H1 (cell line): ENCODE data around the gene TMEM187. TPM values are rescaled to one million over a fixed set of nuclear protein-coding genes. Genes with fewer than 3 reads are reported as not detected.

Experiments used
- CTCF ChIA-PET: fragments of 300-600 bp; sonication (Branson Sonifier 250); formaldehyde crosslinking; loops from one replicate; lab custom pipeline; 2021; ENCODE audit not compliant: partially characterized antibody; lab: Charles Lee
- POLR2A ChIA-PET: fragments of 300-600 bp; sonication (Branson Sonifier 250); formaldehyde crosslinking; loops from one replicate; lab custom pipeline; 2021; ENCODE audit warnings: inconsistent platforms; ENCODE audit not compliant: partially characterized antibody; lab: Charles Lee
- DNase-seq, 2 experiments: peaks; one replicate each; pipeline versions ENCODE4 v3.0.0 to v3.0.0-alpha.2; 2010 to 2022; ENCODE audit warnings: low spot score in 2 of 2, low read depth in 1 of 2, mixed read lengths in 1 of 2
- FAIRE-seq: peaks from 2 replicates; lab custom pipeline; 2011; peaks lifted over from hg19 to GRCh38; lab: Jason Lieb, UNC
- H2AFZ ChIP-seq: 2 replicates; pipeline ENCODE4 v1.8.1; 2012; ENCODE audit warnings: low read length, inconsistent platforms
- H2AK5ac ChIP-seq: 2 replicates; pipeline ENCODE4 v1.6.1; 2013; ENCODE audit warnings: low read depth, low read length
- H2BK120ac ChIP-seq: replicated peaks from 2 replicates; pipeline ENCODE3; 2013; ENCODE audit warnings: low read depth, low read length, inconsistent platforms
- H2BK12ac ChIP-seq: 2 replicates; pipeline ENCODE4 v1.6.1; 2013; ENCODE audit warnings: low read depth, low read length
- H2BK15ac ChIP-seq: 2 replicates; pipeline ENCODE4 v1.6.1; 2013; ENCODE audit warnings: low read length
- H2BK20ac ChIP-seq: 2 replicates; pipeline ENCODE4 v1.6.1; 2013; ENCODE audit warnings: low read length
- H2BK5ac ChIP-seq: 2 replicates; pipeline ENCODE4 v1.6.1; 2013; ENCODE audit warnings: low read depth, low read length
- H3K14ac ChIP-seq: 2 replicates; pipeline ENCODE4 v1.6.1; 2013; ENCODE audit warnings: inconsistent platforms; ENCODE audit not compliant: insufficient read length
- H3K18ac ChIP-seq: 2 replicates; pipeline ENCODE4 v1.6.1; 2013; ENCODE audit warnings: low read length; ENCODE audit errors: extremely low read depth
- H3K23ac ChIP-seq: 2 replicates; pipeline ENCODE4 v1.6.1; 2013; ENCODE audit warnings: inconsistent platforms; ENCODE audit not compliant: insufficient read length
- H3K23me2 ChIP-seq: 2 replicates; pipeline ENCODE4 v1.6.1; 2013; ENCODE audit warnings: low read depth, low read length
- H3K27ac ChIP-seq: 2 replicates; pipeline ENCODE4 v1.6.1; 2011; ENCODE audit warnings: low read depth, low read length, inconsistent platforms
- H3K27me3 ChIP-seq, 4 experiments: replicated peaks in 1 of 4; 1 replicate in 1 of 4; 2 replicates in 3 of 4; pipeline versions ENCODE4 v1.6.1 to v1.8.1; 2011 to 2013; ENCODE audit warnings: low read length in 3 of 4, mild to moderate bottlenecking in 3 of 4, inconsistent platforms in 2 of 4, mixed read lengths in 2 of 4, moderate library complexity in 1 of 4; ENCODE audit not compliant: control insufficient read depth in 3 of 4, insufficient read depth in 3 of 4; ENCODE audit errors: extremely low read depth in 1 of 4
- H3K36me3 ChIP-seq, 4 experiments: 2 replicates each; pipeline versions ENCODE4 v1.6.1 to v1.8.1; 2011 to 2013; ENCODE audit warnings: mild to moderate bottlenecking in 4 of 4, low read length in 3 of 4, moderate library complexity in 2 of 4, control low read depth in 1 of 4, inconsistent platforms in 1 of 4; ENCODE audit not compliant: insufficient read depth in 4 of 4, control insufficient read depth in 2 of 4
- H3K4ac ChIP-seq: replicated peaks from 2 replicates; pipeline ENCODE3; 2013; ENCODE audit warnings: low read length, low read depth, mixed read lengths, inconsistent platforms; ENCODE audit not compliant: insufficient read length
- H3K4me1 ChIP-seq, 4 experiments: replicated peaks in 1 of 4; 1 replicate in 1 of 4; 2 replicates in 3 of 4; pipeline versions ENCODE4 v1.6.1 to v1.8.1; 2011 to 2013; ENCODE audit warnings: low read length in 3 of 4, inconsistent platforms in 2 of 4, mixed read lengths in 1 of 4; ENCODE audit not compliant: insufficient read depth in 4 of 4, control insufficient read depth in 3 of 4
- H3K4me2 ChIP-seq, 2 experiments: 2 replicates each; pipeline versions ENCODE4 v1.6.1 to v1.8.1; 2011 to 2013; ENCODE audit warnings: low read depth in 2 of 2, low read length in 2 of 2, control low read depth in 1 of 2, inconsistent platforms in 1 of 2, mild to moderate bottlenecking in 1 of 2; ENCODE audit not compliant: insufficient read depth in 1 of 2
- H3K4me3 ChIP-seq, 4 experiments: fragments of 200-600, 300-600 bp in 1 of 4; sonication (generic), shearing (Covaris generic), sonication (Bioruptor Twin) in 1 of 4; 2 replicates each; pipeline versions ENCODE4 v1.5.1 to v1.8.1; 2011 to 2016; ENCODE audit warnings: low read length in 4 of 4, low read depth in 3 of 4, control low read depth in 2 of 4, inconsistent platforms in 2 of 4, mild to moderate bottlenecking in 2 of 4, mixed read lengths in 1 of 4, moderate library complexity in 1 of 4; ENCODE audit not compliant: insufficient read depth in 2 of 4; ENCODE audit errors: extremely low read depth in 1 of 4
- H3K56ac ChIP-seq: replicated peaks from 2 replicates; pipeline ENCODE3; 2013; ENCODE audit warnings: low read depth, mild to moderate bottlenecking, mixed read lengths, low read length, inconsistent platforms; ENCODE audit not compliant: insufficient read length
- H3K79me1 ChIP-seq: 2 replicates; pipeline ENCODE4 v1.6.1; 2013; ENCODE audit warnings: low read depth, low read length, control low read depth
- H3K79me2 ChIP-seq, 2 experiments: 2 replicates each; pipeline versions ENCODE4 v1.6.1 to v1.8.1; 2012 to 2013; ENCODE audit warnings: low read length in 2 of 2, mild to moderate bottlenecking in 2 of 2, inconsistent platforms in 1 of 2; ENCODE audit not compliant: insufficient read depth in 2 of 2, control insufficient read depth in 1 of 2
- H3K9ac ChIP-seq, 4 experiments: replicated peaks in 1 of 4; 1 replicate in 1 of 4; 2 replicates in 3 of 4; pipeline versions ENCODE4 v1.6.1 to v1.8.1; 2011 to 2013; ENCODE audit warnings: low read depth in 3 of 4, low read length in 3 of 4, control low read depth in 2 of 4, mild to moderate bottlenecking in 2 of 4, moderate library complexity in 2 of 4, inconsistent platforms in 1 of 4; ENCODE audit errors: extremely low read depth in 1 of 4
- H3K9me3 ChIP-seq, 2 experiments: 2 replicates each; pipeline versions ENCODE4 v1.6.1 to v1.8.1; 2012 to 2013; ENCODE audit warnings: mild to moderate bottlenecking in 2 of 2, moderate library complexity in 2 of 2, control low read depth in 1 of 2, inconsistent platforms in 1 of 2, low read depth in 1 of 2, low read length in 1 of 2, mixed read lengths in 1 of 2; ENCODE audit not compliant: insufficient read depth in 2 of 2
- H4K20me1 ChIP-seq, 2 experiments: replicated peaks in 1 of 2; 2 replicates each; pipeline versions ENCODE3 to v1.8.1; 2011 to 2013; ENCODE audit warnings: inconsistent platforms in 2 of 2, low read length in 2 of 2, mild to moderate bottlenecking in 1 of 2; ENCODE audit not compliant: insufficient read depth in 2 of 2, control insufficient read depth in 1 of 2
- H4K5ac ChIP-seq: 2 replicates; pipeline ENCODE4 v1.6.1; 2013; ENCODE audit warnings: low read length, low read depth, mixed read lengths, inconsistent platforms; ENCODE audit not compliant: insufficient read length
- H4K8ac ChIP-seq: 2 replicates; pipeline ENCODE4 v1.8.0; 2013; ENCODE audit warnings: mild to moderate bottlenecking, moderate library complexity, low read length, inconsistent platforms; ENCODE audit not compliant: insufficient read depth; ENCODE audit errors: extremely low read depth
- H4K91ac ChIP-seq: replicated peaks from 2 replicates; pipeline ENCODE3; 2013; ENCODE audit warnings: low read length, mixed read lengths, inconsistent platforms; ENCODE audit not compliant: insufficient read length
- CBX5 ChIP-seq: fragments of 300-800, 300-1000 bp; sonication (generic); IDR thresholded peaks from 2 replicates; pipeline ENCODE4 v1.7.1; 2016; ENCODE audit warnings: antibody characterized with exemption, low read length, low read depth
- TAF1 ChIP-seq: IDR thresholded peaks from 2 replicates; pipeline ENCODE4 v1.6.1; 2011; ENCODE audit warnings: mild to moderate bottlenecking, low read depth, low read length
- WGBS, 2 experiments: shearing (Covaris generic) in 1 of 2; methylation state at CpG; one replicate each; pipeline versions ENCODE4 v1.1.6 to v1.1.7; 2013 to 2015; ENCODE audit warnings: low lambda C conversion rate in 2 of 2, mixed read lengths in 2 of 2, inconsistent platforms in 1 of 2, low coverage in 1 of 2, missing lambda C conversion rate in 1 of 2; ENCODE audit not compliant: insufficient replicate concordance in 2 of 2, insufficient coverage in 1 of 2, insufficient read length in 1 of 2; ENCODE audit errors: extremely low coverage in 1 of 2, missing lambda C conversion rate in 1 of 2; 5-methylcytosine and 5-hydroxymethylcytosine counted together
- polyA plus RNA-seq, 7 experiments: library from polyadenylated mRNA; depleted of rRNA in 3 of 7; stranded (reverse) in 5 of 7; unstranded in 2 of 7; fragments of >200 nt in 5 of 7; fragments of 200-250 nt in 2 of 7; gene quantifications; 1 replicate in 5 of 7; 2 replicates in 1 of 7; 4 replicates in 1 of 7; pipeline versions ENCODE4 v1.2.1 to v1.2.3, GENCODE V29; 2011 to 2013; ENCODE audit warnings: missing spikeins in 2 of 7, mixed read lengths in 2 of 7
- total RNA-seq: library from RNA; stranded (reverse); fragmentation: NEBNext Ultra II Directional; extraction: Animal tissue kit (Norgen Biotek cat#: 25700); gene quantifications from 2 replicates; pipeline ENCODE4 v1.2.1, GENCODE V29; 2021

The TMEM187 gene
- total and polyA plus RNA-seq, 2 of the 8 experiments (the other 6 are each of a cell fraction or from before 2014, with no cell fraction given), result 5.0 to 14.5 TPM

- no peak overlapping the region; the same call in 1 of the 2 replicates for H3K18ac ChIP-seq
- no peak overlapping the region for H2BK15ac ChIP-seq
- H3K23ac ChIP-seq, result no peak overlapping the region
- no peaks in the 10 kb centered on the region for H3K36me3 ChIP-seq
- H3K4me1 ChIP-seq, result peaks cover 4 to 26% (median 16%) of the 10 kb centered on the region in 4 experiments
- H2BK120ac ChIP-seq, result no peak overlapping the region
- no peak overlapping the region for H2AFZ ChIP-seq
- peaks cover 8% of the 10 kb centered on the region; the same call in 1 of the 2 replicates for H3K23me2 ChIP-seq
- H4K5ac ChIP-seq, result no peak overlapping the region
- peaks cover 1% of the 10 kb centered on the region; the same call in 1 of the 2 replicates for H3K79me1 ChIP-seq
- no peak overlapping the region for H2AK5ac ChIP-seq
- CTCF ChIA-PET, result interaction anchor here (1.0 to 11.2 kb wide), 5 partner anchors 21 to 91 kb away, joined by 4 to 102 read pairs (median 5); partner anchors contain the start of gene RENBP
- H3K14ac ChIP-seq, result no peak overlapping the region
- H3K4me2 ChIP-seq, result peak overlapping the region; percentile 66 to 85
- H2BK12ac ChIP-seq, result no peak overlapping the region
- no peak overlapping the region for H3K4ac ChIP-seq
- peaks cover 18 to 29% of the 10 kb centered on the region in 2 experiments for H4K20me1 ChIP-seq
- WGBS, 2 experiments, result 14% methylated on average over 19 of the region's 25 CpGs; no CpG with 5 or more reads in 1 of the 2 experiments
- H3K27me3 ChIP-seq, result no peaks in the 10 kb centered on the region
- H3K9ac ChIP-seq, result peak overlapping the region in 2 of 4 experiments; percentile 8 to 30; a peak in 2 of 7 replicates
- no peak overlapping the region for H2BK5ac ChIP-seq
- TF ChIP-seq TAF1 (no peak), CBX5 (no peak)
- TF ChIP-seq, all 59 proteins: peak for 0
- peaks cover 44 to 64% of the 10 kb centered on the region in 2 experiments for H3K79me2 ChIP-seq
- DNase-seq, result no peak
- no peak overlapping the region for H3K27ac ChIP-seq
- no peaks in the 10 kb centered on the region for H3K9me3 ChIP-seq
- no peak overlapping the region for H4K91ac ChIP-seq
- H3K4me3 ChIP-seq, result peak overlapping the region; percentile 64 to 99 (median 82)
- H2BK20ac ChIP-seq, result no peak overlapping the region
- POLR2A ChIA-PET, result interaction anchor here (0.9 to 4.0 kb wide), 11 partner anchors 12 to 441 kb away, joined by 3 to 26 read pairs (median 4); partner anchors contain the start of genes ARHGAP4 and RENBP
- H3K56ac ChIP-seq, result no peak overlapping the region
- no peak for FAIRE-seq
- H4K8ac ChIP-seq, result no peak overlapping the region
Measured at GRCh38 chrX:153969125-153969903, 3.2 kb upstream of the TMEM187 start.
